Measurements from ENCODE around the gene ASTN2. TPM values are rescaled to one million over a fixed set of nuclear protein-coding genes. Genes with fewer than 3 reads are reported as not detected.

The ASTN2 gene
- total RNA-seq, 1 donor from 2014 or later: 13.6 TPM

GRCh38 chr9:116391306-116391900 is 1023.5 kb downstream of the ASTN2 start:
- H3K27me3 Mint-ChIP-seq (ENCODE audit: low read depth, unreplicated experiment): no peaks in the 10 kb centered on the region

GRCh38 chr9:116390303-116391228 is 1024.3 kb downstream of the ASTN2 start:
- Histone ChIP-seq H3K4me2 (ENCODE audit: low read length) (peak overlapping the region; percentile 19), H3K79me2 (ENCODE audit: insufficient read depth, low read length) (no peaks in the 10 kb centered on the region), H4K20me1 (ENCODE audit: insufficient read depth, low read length) (no peaks in the 10 kb centered on the region), H2AFZ (ENCODE audit: low read depth, low read length) (no peak overlapping the region), H3K27ac (ENCODE audit: low read depth, low read length) (no peak overlapping the region), H3K36me3 (ENCODE audit: insufficient read depth, low read length) (no peaks in the 10 kb centered on the region), H3K4me1 (ENCODE audit: insufficient read depth, low read length) (peaks cover 3% of the 10 kb centered on the region), H3K4me3 (ENCODE audit: insufficient read depth, low read depth, low read length) (no peak overlapping the region), H3K9ac (ENCODE audit: low read length) (no peak overlapping the region), H3K27me3 (ENCODE audit: insufficient read depth, low read length) (no peaks in the 10 kb centered on the region), H3K9me3 (ENCODE audit: insufficient read depth, low read depth, low read length) (no peaks in the 10 kb centered on the region)
- peaks cover 3% of the 10 kb centered on the region for H3K9me3 Mint-ChIP-seq (ENCODE audit: unreplicated experiment)
- H3K4me3 Mint-ChIP-seq (ENCODE audit: unreplicated experiment): no peak overlapping the region
- peak overlapping the region; percentile 42 for H3K27ac Mint-ChIP-seq (ENCODE audit: unreplicated experiment)
- FAIRE-seq (no peak), DNase-seq (ENCODE audit: low read depth) (no peak)
- TF ChIP-seq EZH2 (IDR thresholded peaks at IDR 0.05; ENCODE audit: insufficient read depth, low read length): no peak
- TF ChIP-seq, protein P1, sequence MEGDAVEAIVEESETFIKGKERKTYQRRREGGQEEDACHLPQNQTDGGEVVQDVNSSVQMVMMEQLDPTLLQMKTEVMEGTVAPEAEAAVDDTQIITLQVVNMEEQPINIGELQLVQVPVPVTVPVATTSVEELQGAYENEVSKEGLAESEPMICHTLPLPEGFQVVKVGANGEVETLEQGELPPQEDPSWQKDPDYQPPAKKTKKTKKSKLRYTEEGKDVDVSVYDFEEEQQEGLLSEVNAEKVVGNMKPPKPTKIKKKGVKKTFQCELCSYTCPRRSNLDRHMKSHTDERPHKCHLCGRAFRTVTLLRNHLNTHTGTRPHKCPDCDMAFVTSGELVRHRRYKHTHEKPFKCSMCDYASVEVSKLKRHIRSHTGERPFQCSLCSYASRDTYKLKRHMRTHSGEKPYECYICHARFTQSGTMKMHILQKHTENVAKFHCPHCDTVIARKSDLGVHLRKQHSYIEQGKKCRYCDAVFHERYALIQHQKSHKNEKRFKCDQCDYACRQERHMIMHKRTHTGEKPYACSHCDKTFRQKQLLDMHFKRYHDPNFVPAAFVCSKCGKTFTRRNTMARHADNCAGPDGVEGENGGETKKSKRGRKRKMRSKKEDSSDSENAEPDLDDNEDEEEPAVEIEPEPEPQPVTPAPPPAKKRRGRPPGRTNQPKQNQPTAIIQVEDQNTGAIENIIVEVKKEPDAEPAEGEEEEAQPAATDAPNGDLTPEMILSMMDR (IDR thresholded peaks at IDR 0.05; ENCODE audit: insufficient read depth, low read depth, low read length): no peak
- peaks cover 51% of the 10 kb centered on the region for H3K36me3 Mint-ChIP-seq (ENCODE audit: low read depth, unreplicated experiment)
- peaks cover 25% of the 10 kb centered on the region for H3K4me1 Mint-ChIP-seq (ENCODE audit: low read depth, unreplicated experiment)
- H3K27me3 Mint-ChIP-seq (ENCODE audit: low read depth, unreplicated experiment): no peaks in the 10 kb centered on the region

More at GRCh38 chr9:116391306-116391900, 1023.5 kb downstream of the ASTN2 start:
- Mint-ChIP-seq H3K27ac (ENCODE audit: unreplicated experiment) (peak overlapping the region; percentile 15), H3K4me1 (ENCODE audit: low read depth, unreplicated experiment) (peaks cover 25% of the 10 kb centered on the region), H3K9me3 (ENCODE audit: unreplicated experiment) (peaks cover 3% of the 10 kb centered on the region), H3K4me3 (ENCODE audit: unreplicated experiment) (no peak overlapping the region), H3K36me3 (ENCODE audit: low read depth, unreplicated experiment) (peaks cover 48% of the 10 kb centered on the region)
- Histone ChIP-seq H3K9me3 (ENCODE audit: insufficient read depth, low read depth, low read length) (no peaks in the 10 kb centered on the region), H3K79me2 (ENCODE audit: insufficient read depth, low read length) (no peaks in the 10 kb centered on the region), H3K4me3 (ENCODE audit: insufficient read depth, low read depth, low read length) (no peak overlapping the region), H3K4me1 (ENCODE audit: insufficient read depth, low read length) (peaks cover 3% of the 10 kb centered on the region), H2AFZ (ENCODE audit: low read depth, low read length) (no peak overlapping the region), H3K9ac (ENCODE audit: low read length) (no peak overlapping the region), H3K27me3 (ENCODE audit: insufficient read depth, low read length) (no peaks in the 10 kb centered on the region), H4K20me1 (ENCODE audit: insufficient read depth, low read length) (no peaks in the 10 kb centered on the region), H3K4me2 (ENCODE audit: low read length) (peak overlapping the region; percentile 19), H3K27ac (ENCODE audit: low read depth, low read length) (no peak overlapping the region), H3K36me3 (ENCODE audit: insufficient read depth, low read length) (no peaks in the 10 kb centered on the region)
- DNase-seq (ENCODE audit: low read depth) (peak; percentile 86), FAIRE-seq (peak; percentile 69)
- TF ChIP-seq EZH2 (IDR thresholded peaks at IDR 0.05; ENCODE audit: insufficient read depth, low read length): no peak
- TF ChIP-seq, protein P1 (IDR thresholded peaks at IDR 0.05; ENCODE audit: insufficient read depth, low read depth, low read length): no peak
